Stimulated activated CD8-positive, alpha-beta memory T cell treated with anti-CD3 and anti-CD28 coated beads, Interleukin-12 subunit alpha, Interleukin-12 subunit beta, amount 100 ng/mL, for 24 hours (primary cell): Measurements from ENCODE around the gene PIK3CD.
"Not testable (repeated sequence)": the region's sequence is repeated elsewhere in the genome, so short reads cannot be mapped to it uniquely, and the experiment has no call there.

Source experiments
- DNase-seq: peaks from one replicate; pipeline ENCODE4 v3.0.0-alpha.2; 2020; ENCODE audit errors: extremely low read depth

PIK3CD gene

DNA sequence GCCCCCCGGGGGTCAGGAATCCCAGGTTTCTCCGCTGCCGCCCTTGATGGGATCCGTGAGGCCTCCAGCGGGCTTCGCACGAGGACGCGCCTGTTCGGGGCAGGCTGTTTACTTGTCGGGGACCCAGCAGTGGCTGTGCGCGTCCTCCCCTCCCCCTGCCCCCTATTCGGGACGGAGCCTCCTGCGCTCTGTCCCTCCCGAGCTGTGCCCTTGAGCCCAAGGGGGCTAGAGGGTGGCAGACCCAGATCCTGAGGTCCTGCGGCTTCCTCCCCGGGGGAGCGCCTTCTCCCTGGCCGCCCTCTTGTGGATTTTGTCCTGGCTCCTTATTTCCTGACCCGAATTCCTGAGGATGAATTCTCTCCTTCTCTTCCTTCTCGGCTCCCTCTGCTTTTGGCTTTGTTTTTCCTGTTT, 38.4 kb downstream of the PIK3CD start:
- DNase-seq, result no peak

- DNase-seq, result no peak
Measured at GRCh38 chr1:9690440-9691107, 39.0 kb downstream of the PIK3CD start.

DNA sequence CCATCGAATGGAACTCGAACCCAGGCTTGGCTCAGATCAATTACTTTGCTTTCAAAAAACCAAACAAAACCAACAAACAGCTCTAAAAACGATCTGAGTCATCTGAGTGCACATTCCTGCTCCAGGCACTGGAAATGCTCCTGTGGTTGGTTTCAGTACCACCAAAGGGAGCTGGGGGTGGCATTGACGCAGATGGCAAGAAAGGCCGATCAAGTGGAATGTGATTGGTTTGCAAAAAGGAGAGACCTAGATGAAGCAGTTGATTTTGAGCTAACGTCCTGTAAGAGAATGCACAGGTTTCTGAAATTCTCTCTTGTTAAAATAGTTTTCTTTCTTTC, 39.5 kb downstream of the PIK3CD start:
- DNase-seq, result no peak

DNA sequence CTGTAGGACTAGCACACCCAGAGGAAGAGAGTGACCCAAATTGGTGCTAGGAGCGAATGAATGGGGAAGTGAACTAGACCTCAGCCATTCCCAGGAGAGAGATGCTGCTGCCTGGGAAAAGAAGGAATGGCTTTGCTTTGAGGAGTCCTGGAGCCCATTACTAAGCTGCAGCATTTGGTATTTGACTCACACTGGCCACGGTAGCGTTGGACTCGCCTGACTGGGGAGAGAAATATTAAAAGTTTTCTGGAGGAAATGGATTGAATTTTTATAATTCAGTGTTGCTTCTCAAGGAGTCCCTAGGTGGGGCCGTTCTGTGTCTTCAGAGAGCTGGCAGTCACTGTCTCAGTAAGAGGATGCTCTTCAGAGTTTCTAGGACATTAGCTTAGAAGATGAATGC, 40.2 kb downstream of the PIK3CD start:
- no peak for DNase-seq

DNA sequence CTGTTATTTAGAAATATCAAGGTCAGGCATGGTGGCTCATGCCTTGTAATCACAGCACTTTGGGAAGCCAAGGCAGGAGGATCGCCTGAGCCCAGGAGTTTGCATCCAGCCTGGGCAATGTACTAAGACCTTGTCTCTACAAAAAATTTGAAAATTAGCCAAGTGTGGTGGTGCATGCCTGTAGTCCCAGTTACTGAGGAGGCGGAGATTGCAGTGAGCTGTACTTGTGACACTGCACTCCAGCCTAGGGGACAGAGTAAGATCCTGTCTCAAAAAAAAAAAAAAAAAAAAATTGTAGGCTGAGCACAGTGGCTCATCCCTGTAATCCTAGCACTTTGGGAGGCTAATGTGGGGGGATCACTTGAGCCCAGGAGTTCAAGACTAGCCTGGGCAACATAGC, 45.3 kb downstream of the PIK3CD start:
- DNase-seq, result no peak

GRCh38 chr1:9699361-9699760, 47.8 kb downstream of the PIK3CD start:
- no peak for DNase-seq

- no peak for DNase-seq
Measured at GRCh38 chr1:9700340-9700739, 48.8 kb downstream of the PIK3CD start.

DNA sequence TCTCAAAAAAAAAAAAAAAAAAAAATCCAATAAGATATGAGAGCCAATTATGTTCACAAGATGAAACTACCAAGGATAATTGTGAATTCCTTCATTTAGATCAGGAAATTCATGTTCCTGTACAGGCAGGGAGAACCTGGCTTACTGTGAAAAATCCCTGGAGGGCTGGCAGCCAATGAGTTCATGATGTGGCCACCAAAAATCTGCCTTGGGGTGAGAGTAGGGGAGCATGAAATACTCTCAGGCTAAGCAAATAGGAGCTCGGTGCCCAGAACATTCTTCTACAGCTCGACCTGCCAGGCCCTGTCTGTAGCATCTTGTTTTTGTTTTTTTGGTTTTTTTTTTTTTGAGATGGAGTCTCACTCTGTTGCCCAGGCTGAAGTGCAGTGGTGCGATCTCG, 50.1 kb downstream of the PIK3CD start:
- no peak for DNase-seq

GRCh38 chr1:9703165-9703509, 51.6 kb downstream of the PIK3CD start:
- no peak for DNase-seq

- no peak for DNase-seq
Measured at GRCh38 chr1:9703681-9704080, 52.1 kb downstream of the PIK3CD start.

GRCh38 chr1:9705337-9706093, 54.0 kb downstream of the PIK3CD start:
- DNase-seq, result no peak

- no peak for DNase-seq
Measured at GRCh38 chr1:9706178-9706577, 54.6 kb downstream of the PIK3CD start.

GRCh38 chr1:9710037-9710436, 58.5 kb downstream of the PIK3CD start:
- DNase-seq, result no peak

- DNase-seq, result no peak
Measured at GRCh38 chr1:9711466-9712020, 60.0 kb downstream of the PIK3CD start.

GRCh38 chr1:9712767-9713166, 61.2 kb downstream of the PIK3CD start:
- DNase-seq, result not testable (repeated sequence)

GRCh38 chr1:9714257-9714718, 62.8 kb downstream of the PIK3CD start:
- DNase-seq, result no peak

DNA sequence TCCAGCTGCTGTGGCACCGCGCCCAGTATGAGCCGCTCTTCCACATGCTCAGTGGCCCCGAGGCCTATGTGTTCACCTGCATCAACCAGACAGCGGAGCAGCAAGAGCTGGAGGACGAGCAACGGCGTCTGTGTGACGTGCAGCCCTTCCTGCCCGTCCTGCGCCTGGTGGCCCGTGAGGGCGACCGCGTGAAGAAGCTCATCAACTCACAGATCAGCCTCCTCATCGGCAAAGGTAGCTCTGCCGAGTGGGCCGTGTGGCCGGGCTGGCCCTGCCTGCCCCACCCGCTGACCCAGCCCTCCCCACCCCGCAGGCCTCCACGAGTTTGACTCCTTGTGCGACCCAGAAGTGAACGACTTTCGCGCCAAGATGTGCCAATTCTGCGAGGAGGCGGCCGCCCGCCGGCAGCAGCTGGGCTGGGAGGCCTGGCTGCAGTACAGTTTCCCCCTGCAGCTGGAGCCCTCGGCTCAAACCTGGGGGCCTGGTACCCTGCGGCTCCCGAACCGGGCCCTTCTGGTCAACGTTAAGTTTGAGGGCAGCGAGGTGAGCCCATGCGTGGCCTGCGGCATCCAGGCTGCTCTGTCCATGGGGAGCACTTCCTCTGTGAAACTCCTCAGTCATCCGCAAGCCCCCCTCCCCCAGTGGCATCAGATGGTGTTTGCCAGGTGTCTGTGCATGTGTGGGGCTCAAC, 64.2 kb downstream of the PIK3CD start:
- DNase-seq, result no peak

GRCh38 chr1:9716404-9717192, 65.1 kb downstream of the PIK3CD start:
- no peak for DNase-seq

- DNase-seq, result peak; percentile 74
Measured at GRCh38 chr1:9717193-9718005, 65.9 kb downstream of the PIK3CD start.

- DNase-seq, result no peak
Measured at GRCh38 chr1:9718006-9718680, 66.6 kb downstream of the PIK3CD start.
